ENCODE data around the gene ADAM22.

The ADAM22 gene

DNA sequence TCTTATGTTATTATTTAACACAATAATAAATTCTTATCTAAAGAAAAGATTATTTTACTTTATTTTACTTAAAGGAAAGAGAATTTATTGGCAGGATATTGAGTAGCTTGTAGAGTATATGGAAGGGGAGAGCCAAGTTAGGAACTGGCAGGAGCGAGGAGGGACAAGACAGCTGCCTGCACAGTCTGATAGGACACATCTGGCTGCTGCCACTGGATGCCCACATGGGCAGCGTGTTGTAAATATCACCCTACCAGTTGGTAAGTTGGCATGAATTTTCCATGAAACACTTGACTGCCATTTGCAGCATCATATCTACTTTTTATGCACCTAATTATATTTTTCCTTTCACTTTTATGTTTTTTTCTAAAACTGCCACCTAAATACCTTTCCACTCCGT lies 266.2 kb downstream of the ADAM22 start:
- no peaks in the 10 kb centered on the region for H3K9me3 ChIP-seq (ENCODE audit: control insufficient read depth, insufficient read depth, low read length)
- no peak overlapping the region for H3K27ac ChIP-seq (ENCODE audit: low read depth, low read length)
- H3K9ac ChIP-seq (ENCODE audit: low read depth, low read length): no peak overlapping the region
- H3K27me3 ChIP-seq (ENCODE audit: control insufficient read depth, insufficient read depth, low read length): no peaks in the 10 kb centered on the region
- H3K36me3 ChIP-seq (ENCODE audit: control insufficient read depth, insufficient read depth, low read length): peaks cover 28% of the 10 kb centered on the region
- H3K4me3 ChIP-seq (ENCODE audit: low read depth, low read length): no peak overlapping the region
- H3K4me1 ChIP-seq (ENCODE audit: control insufficient read depth, insufficient read depth, low read length): peaks cover 26% of the 10 kb centered on the region

GRCh38 chr7:88200789-88201188 lies 266.7 kb downstream of the ADAM22 start:
- Histone ChIP-seq H3K4me1 (ENCODE audit: control insufficient read depth, insufficient read depth, low read length) (peaks cover 26% of the 10 kb centered on the region), H3K27me3 (ENCODE audit: control insufficient read depth, insufficient read depth, low read length) (no peaks in the 10 kb centered on the region), H3K9ac (ENCODE audit: low read depth, low read length) (no peak overlapping the region), H3K27ac (ENCODE audit: low read depth, low read length) (peak overlapping the region; percentile 79), H3K9me3 (ENCODE audit: control insufficient read depth, insufficient read depth, low read length) (no peaks in the 10 kb centered on the region), H3K4me3 (ENCODE audit: low read depth, low read length) (no peak overlapping the region), H3K36me3 (ENCODE audit: control insufficient read depth, insufficient read depth, low read length) (peaks cover 33% of the 10 kb centered on the region)

- peaks cover 26% of the 10 kb centered on the region for H3K4me1 ChIP-seq (ENCODE audit: control insufficient read depth, insufficient read depth, low read length)
- H3K9me3 ChIP-seq (ENCODE audit: control insufficient read depth, insufficient read depth, low read length): no peaks in the 10 kb centered on the region
- peaks cover 38% of the 10 kb centered on the region for H3K36me3 ChIP-seq (ENCODE audit: control insufficient read depth, insufficient read depth, low read length)
- no peak overlapping the region for H3K9ac ChIP-seq (ENCODE audit: low read depth, low read length)
- no peak overlapping the region for H3K4me3 ChIP-seq (ENCODE audit: low read depth, low read length)
- peak overlapping the region; percentile 79 for H3K27ac ChIP-seq (ENCODE audit: low read depth, low read length)
- no peaks in the 10 kb centered on the region for H3K27me3 ChIP-seq (ENCODE audit: control insufficient read depth, insufficient read depth, low read length)
Measured at GRCh38 chr7:88201305-88201704, 267.3 kb downstream of the ADAM22 start.

DNA sequence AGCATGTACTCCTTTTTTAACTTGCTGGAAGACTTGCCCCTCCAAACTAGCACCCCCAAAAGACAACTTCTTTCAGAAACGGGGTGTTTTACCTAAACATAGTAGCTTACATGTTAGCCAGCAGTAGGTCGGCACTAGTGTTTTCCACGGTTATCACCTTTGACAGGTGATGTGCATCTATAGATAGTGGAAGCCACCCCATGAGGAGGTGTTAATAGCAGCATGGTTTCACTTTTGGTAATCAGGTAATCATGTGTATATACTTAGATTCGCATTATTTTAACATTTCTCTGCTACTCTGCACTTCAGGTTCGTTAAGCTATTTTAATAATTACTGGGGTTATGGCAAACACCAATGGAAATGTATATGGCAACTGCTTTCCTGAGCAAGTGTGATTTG lies 268.2 kb downstream of the ADAM22 start:
- Histone ChIP-seq H3K4me1 (ENCODE audit: control insufficient read depth, insufficient read depth, low read length) (peaks cover 29% of the 10 kb centered on the region), H3K9me3 (ENCODE audit: control insufficient read depth, insufficient read depth, low read length) (no peaks in the 10 kb centered on the region), H3K4me3 (ENCODE audit: low read depth, low read length) (no peak overlapping the region), H3K9ac (ENCODE audit: low read depth, low read length) (no peak overlapping the region), H3K27me3 (ENCODE audit: control insufficient read depth, insufficient read depth, low read length) (no peaks in the 10 kb centered on the region), H3K27ac (ENCODE audit: low read depth, low read length) (no peak overlapping the region), H3K36me3 (ENCODE audit: control insufficient read depth, insufficient read depth, low read length) (peaks cover 48% of the 10 kb centered on the region)

DNA sequence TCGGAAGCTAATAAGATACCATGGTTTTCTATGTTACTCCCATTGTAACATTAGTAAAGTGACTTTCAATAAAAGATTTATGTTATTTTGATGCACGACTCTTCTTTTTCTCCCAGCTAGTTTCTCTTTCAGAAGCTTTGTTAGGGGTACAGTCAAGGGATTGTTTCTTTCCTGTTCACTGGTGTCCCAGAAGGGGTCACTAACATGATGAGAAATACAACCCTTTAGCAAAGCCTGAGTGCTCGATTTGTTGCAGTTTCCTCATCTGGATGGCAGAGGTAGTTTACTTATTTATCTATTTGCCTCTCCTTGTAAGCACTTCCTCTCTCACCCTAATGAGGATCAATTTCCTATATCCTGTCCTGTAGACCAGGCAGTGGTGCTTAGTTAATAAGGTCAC lies 268.7 kb downstream of the ADAM22 start:
- Histone ChIP-seq H3K36me3 (ENCODE audit: control insufficient read depth, insufficient read depth, low read length) (peaks cover 53% of the 10 kb centered on the region), H3K4me3 (ENCODE audit: low read depth, low read length) (no peak overlapping the region), H3K27me3 (ENCODE audit: control insufficient read depth, insufficient read depth, low read length) (no peaks in the 10 kb centered on the region), H3K4me1 (ENCODE audit: control insufficient read depth, insufficient read depth, low read length) (peaks cover 29% of the 10 kb centered on the region), H3K27ac (ENCODE audit: low read depth, low read length) (no peak overlapping the region), H3K9me3 (ENCODE audit: control insufficient read depth, insufficient read depth, low read length) (no peaks in the 10 kb centered on the region), H3K9ac (ENCODE audit: low read depth, low read length) (no peak overlapping the region)

- no peak overlapping the region for H3K4me3 ChIP-seq (ENCODE audit: low read depth, low read length)
Measured at GRCh38 chr7:88203401-88203800, 269.4 kb downstream of the ADAM22 start.

GRCh38 chr7:88204525-88205110 lies 270.6 kb downstream of the ADAM22 start:
- no peak overlapping the region for H3K27ac ChIP-seq (ENCODE audit: low read depth, low read length)
- no peak overlapping the region for H3K4me3 ChIP-seq (ENCODE audit: low read depth, low read length)
- H3K9me3 ChIP-seq (ENCODE audit: control insufficient read depth, insufficient read depth, low read length): no peaks in the 10 kb centered on the region
- H3K9ac ChIP-seq (ENCODE audit: low read depth, low read length): no peak overlapping the region
- H3K27me3 ChIP-seq (ENCODE audit: control insufficient read depth, insufficient read depth, low read length): no peaks in the 10 kb centered on the region
- peaks cover 29% of the 10 kb centered on the region for H3K4me1 ChIP-seq (ENCODE audit: control insufficient read depth, insufficient read depth, low read length)
- H3K36me3 ChIP-seq (ENCODE audit: control insufficient read depth, insufficient read depth, low read length): peaks cover 70% of the 10 kb centered on the region

More at GRCh38 chr7:88203401-88203800, 269.4 kb downstream of the ADAM22 start:
- H3K4me1 ChIP-seq (ENCODE audit: control insufficient read depth, insufficient read depth, low read length): peaks cover 29% of the 10 kb centered on the region
- no peaks in the 10 kb centered on the region for H3K27me3 ChIP-seq (ENCODE audit: control insufficient read depth, insufficient read depth, low read length)
- H3K36me3 ChIP-seq (ENCODE audit: control insufficient read depth, insufficient read depth, low read length): peaks cover 59% of the 10 kb centered on the region
- H3K27ac ChIP-seq (ENCODE audit: low read depth, low read length): no peak overlapping the region
- H3K9ac ChIP-seq (ENCODE audit: low read depth, low read length): no peak overlapping the region
- no peaks in the 10 kb centered on the region for H3K9me3 ChIP-seq (ENCODE audit: control insufficient read depth, insufficient read depth, low read length)

DNA sequence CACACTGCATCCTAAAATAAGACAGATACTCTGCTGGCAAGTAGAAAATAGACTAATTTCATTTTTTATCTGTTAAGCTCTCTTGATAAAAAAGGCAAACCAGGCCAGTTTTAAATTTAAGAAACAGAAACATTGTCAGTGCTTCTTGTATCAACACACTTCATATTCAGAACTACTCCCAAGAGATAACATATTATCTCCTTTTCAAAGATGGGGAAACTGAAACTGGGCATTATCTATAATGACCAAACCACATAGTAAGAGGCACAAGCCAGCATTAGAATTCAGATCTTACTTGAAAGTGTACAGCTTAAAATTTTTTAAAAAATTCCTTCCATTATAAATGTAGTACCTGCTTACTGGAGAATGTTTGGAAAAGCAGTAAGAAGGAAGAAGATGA lies 271.1 kb downstream of the ADAM22 start:
- Histone ChIP-seq H3K36me3 (ENCODE audit: control insufficient read depth, insufficient read depth, low read length) (peaks cover 76% of the 10 kb centered on the region), H3K9ac (ENCODE audit: low read depth, low read length) (no peak overlapping the region), H3K4me1 (ENCODE audit: control insufficient read depth, insufficient read depth, low read length) (peaks cover 24% of the 10 kb centered on the region), H3K27ac (ENCODE audit: low read depth, low read length) (no peak overlapping the region), H3K4me3 (ENCODE audit: low read depth, low read length) (no peak overlapping the region), H3K9me3 (ENCODE audit: control insufficient read depth, insufficient read depth, low read length) (no peaks in the 10 kb centered on the region), H3K27me3 (ENCODE audit: control insufficient read depth, insufficient read depth, low read length) (no peaks in the 10 kb centered on the region)

DNA sequence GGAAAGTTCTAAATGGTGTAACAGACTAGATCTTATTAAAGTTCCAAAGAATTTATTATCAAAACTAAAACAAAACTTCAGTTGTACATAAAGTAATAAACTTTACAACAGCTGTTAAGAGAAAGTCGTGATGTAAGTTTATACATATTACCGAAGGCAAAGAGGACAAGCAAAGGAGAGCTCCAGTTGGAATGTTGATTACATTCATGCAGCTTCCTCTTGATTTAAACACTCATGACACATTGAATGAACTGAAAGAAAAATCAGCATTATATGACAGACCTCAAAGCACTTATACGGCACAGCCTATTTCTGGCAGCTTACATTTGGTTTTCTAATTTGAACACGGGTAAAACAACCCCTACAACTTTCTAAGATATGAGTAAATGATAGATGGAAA lies 272.2 kb downstream of the ADAM22 start:
- Histone ChIP-seq H3K36me3 (ENCODE audit: control insufficient read depth, insufficient read depth, low read length) (peaks cover 83% of the 10 kb centered on the region), H3K9ac (ENCODE audit: low read depth, low read length) (no peak overlapping the region), H3K9me3 (ENCODE audit: control insufficient read depth, insufficient read depth, low read length) (no peaks in the 10 kb centered on the region), H3K4me1 (ENCODE audit: control insufficient read depth, insufficient read depth, low read length) (peaks cover 14% of the 10 kb centered on the region), H3K4me3 (ENCODE audit: low read depth, low read length) (no peak overlapping the region), H3K27me3 (ENCODE audit: control insufficient read depth, insufficient read depth, low read length) (no peaks in the 10 kb centered on the region), H3K27ac (ENCODE audit: low read depth, low read length) (no peak overlapping the region)

GRCh38 chr7:88208521-88208920 lies 274.5 kb downstream of the ADAM22 start:
- Histone ChIP-seq H3K36me3 (ENCODE audit: control insufficient read depth, insufficient read depth, low read length) (peaks cover 93% of the 10 kb centered on the region), H3K4me3 (ENCODE audit: low read depth, low read length) (no peak overlapping the region), H3K27me3 (ENCODE audit: control insufficient read depth, insufficient read depth, low read length) (no peaks in the 10 kb centered on the region), H3K4me1 (ENCODE audit: control insufficient read depth, insufficient read depth, low read length) (peaks cover 3% of the 10 kb centered on the region; the same call in 1 of the 2 replicates), H3K9ac (ENCODE audit: low read depth, low read length) (no peak overlapping the region), H3K27ac (ENCODE audit: low read depth, low read length) (no peak overlapping the region), H3K9me3 (ENCODE audit: control insufficient read depth, insufficient read depth, low read length) (no peaks in the 10 kb centered on the region)

DNA sequence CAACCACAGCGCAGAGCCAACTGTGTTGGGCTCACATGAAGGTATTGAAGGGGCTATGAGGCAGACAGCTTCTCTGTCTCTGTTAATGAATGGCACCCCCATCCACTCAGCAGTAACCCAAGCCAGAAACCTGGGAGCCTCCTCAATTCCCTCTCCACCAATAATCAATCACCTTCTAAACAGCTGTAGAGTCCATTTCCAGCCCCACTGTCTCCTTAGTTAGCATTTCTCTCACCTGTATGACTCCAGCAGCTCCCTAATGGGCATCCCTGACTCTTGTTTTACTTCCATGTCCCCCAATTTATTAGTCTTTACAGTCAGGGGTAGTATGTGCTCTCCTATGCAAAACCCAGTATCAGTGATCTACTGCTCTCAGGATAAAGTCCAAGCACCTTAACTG lies 278.9 kb downstream of the ADAM22 start:
- Histone ChIP-seq H3K9me3 (ENCODE audit: control insufficient read depth, insufficient read depth, low read length) (no peaks in the 10 kb centered on the region), H3K27me3 (ENCODE audit: control insufficient read depth, insufficient read depth, low read length) (no peaks in the 10 kb centered on the region), H3K4me3 (ENCODE audit: low read depth, low read length) (no peak overlapping the region), H3K4me1 (ENCODE audit: control insufficient read depth, insufficient read depth, low read length) (peaks cover 26% of the 10 kb centered on the region), H3K27ac (ENCODE audit: low read depth, low read length) (no peak overlapping the region), H3K36me3 (ENCODE audit: control insufficient read depth, insufficient read depth, low read length) (peaks cover 84% of the 10 kb centered on the region), H3K9ac (ENCODE audit: low read depth, low read length) (no peak overlapping the region)

Measured in HUES48 (cell line).